HepG2 (cell line): Measurements from ENCODE around the gene NAE1.

Experiments used
- ETV5 ChIP-seq: IDR thresholded peaks from 2 replicates; pipeline ENCODE4 v1.6.1; 2018; ENCODE audit warnings: missing biosample characterization, missing genetic modification reagents, inconsistent platforms, borderline replicate concordance
- EZH2 ChIP-seq: conservative IDR thresholded peaks from 2 replicates; pipeline ENCODE4 v1.6.1; 2012; ENCODE audit warnings: mild to moderate bottlenecking, low read depth, low read length, moderate library complexity
- FOSL1 ChIP-seq: sonication (generic); formaldehyde crosslinking; IDR thresholded peaks from 2 replicates; pipeline ENCODE4 v1.9.0; 2021; ENCODE audit warnings: missing genetic modification reagents, borderline replicate concordance
- HNRNPLL ChIP-seq: fragments of 200-400 bp; formaldehyde crosslinking; IDR thresholded peaks from 2 replicates; pipeline ENCODE4 v1.6.1; 2017; ENCODE audit warnings: mild to moderate bottlenecking, low read depth, low read length; ENCODE audit not compliant: poor library complexity, severe bottlenecking
- JUND ChIP-seq: sonication (generic); formaldehyde crosslinking; IDR thresholded peaks from 2 replicates; pipeline ENCODE4 v1.8.0; 2022; ENCODE audit warnings: mild to moderate bottlenecking, missing genetic modification reagents
- POLR2A ChIP-seq, 2 experiments: IDR thresholded peaks; 2 replicates each; pipeline ENCODE4 v1.6.1; 2011; ENCODE audit warnings: low read depth in 2 of 2, low read length in 2 of 2, mild to moderate bottlenecking in 1 of 2, moderate library complexity in 1 of 2; ENCODE audit not compliant: insufficient read depth in 1 of 2
- TF ChIP-seq, protein P1 (sequence below): sonication (generic); formaldehyde crosslinking; IDR thresholded peaks from 2 replicates; pipeline ENCODE4 v1.8.0; 2022; ENCODE audit warnings: mild to moderate bottlenecking, missing genetic modification reagents, borderline replicate concordance
- TF ChIP-seq, protein P2 (sequence below): sonication (generic); formaldehyde crosslinking; IDR thresholded peaks from 2 replicates; pipeline ENCODE4 v1.4.0; 2020; ENCODE audit warnings: missing genetic modification reagents
- TF ChIP-seq, protein P3 (sequence below): sonication (generic); formaldehyde crosslinking; IDR thresholded peaks from 2 replicates; pipeline ENCODE4 v1.4.0; 2020; ENCODE audit warnings: missing genetic modification reagents
- TF ChIP-seq, protein P4 (sequence below): sonication (generic); formaldehyde crosslinking; IDR thresholded peaks from 2 replicates; pipeline ENCODE4 v1.4.0; 2020; ENCODE audit warnings: missing genetic modification reagents, borderline replicate concordance
- TF ChIP-seq, protein P5 (sequence below): IDR thresholded peaks from 2 replicates; pipeline ENCODE4 v1.6.1; 2012; ENCODE audit warnings: inconsistent platforms

DNA sequence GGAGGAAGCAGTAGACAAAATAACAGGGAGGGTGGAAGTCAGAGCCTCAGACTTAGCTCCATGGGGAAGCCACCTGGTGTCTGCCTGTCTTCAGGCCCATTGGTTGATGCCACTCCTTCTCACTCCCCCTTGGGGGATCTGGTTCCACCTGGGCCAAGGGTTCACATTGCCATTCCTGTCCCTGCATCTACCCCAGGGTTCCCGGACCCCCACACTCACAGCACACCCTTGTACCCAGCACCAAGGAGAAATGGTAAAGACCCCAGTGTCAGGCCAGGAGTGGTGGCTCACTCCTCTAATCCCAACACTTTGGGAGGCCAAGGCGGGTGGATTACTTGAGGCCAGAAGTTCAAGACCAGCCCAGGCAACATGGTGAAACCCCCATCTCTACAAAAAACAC, 12.4 kb upstream of the NAE1 start:
- TF ChIP-seq, protein P1, sequence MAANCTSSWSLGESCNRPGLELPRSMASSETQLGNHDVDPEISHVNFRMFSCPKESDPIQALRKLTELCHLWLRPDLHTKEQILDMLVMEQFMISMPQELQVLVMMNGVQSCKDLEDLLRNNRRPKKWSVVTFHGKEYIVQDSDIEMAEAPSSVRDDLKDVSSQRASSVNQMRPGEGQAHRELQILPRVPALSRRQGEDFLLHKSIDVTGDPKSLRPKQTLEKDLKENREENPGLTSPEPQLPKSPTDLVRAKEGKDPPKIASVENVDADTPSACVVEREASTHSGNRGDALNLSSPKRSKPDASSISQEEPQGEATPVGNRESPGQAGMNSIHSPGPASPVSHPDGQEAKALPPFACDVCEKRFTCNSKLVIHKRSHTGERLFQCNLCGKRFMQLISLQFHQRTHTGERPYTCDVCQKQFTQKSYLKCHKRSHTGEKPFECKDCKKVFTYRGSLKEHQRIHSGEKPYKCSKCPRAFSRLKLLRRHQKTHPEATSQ (CRISPR knock-in tag): no peak
- TF ChIP-seq FOSL1 (CRISPR knock-in tag) (no peak), JUND (CRISPR knock-in tag) (no peak), EZH2 (no peak), HNRNPLL (no peak), POLR2A (IDR thresholded peaks at IDR 0.05; ENCODE audit: insufficient read depth in 1 of 2, low read depth in 2 of 2, low read length in 2 of 2) (no peak), ETV5 (CRISPR knock-in tag) (no peak)
- TF ChIP-seq, protein P2, sequence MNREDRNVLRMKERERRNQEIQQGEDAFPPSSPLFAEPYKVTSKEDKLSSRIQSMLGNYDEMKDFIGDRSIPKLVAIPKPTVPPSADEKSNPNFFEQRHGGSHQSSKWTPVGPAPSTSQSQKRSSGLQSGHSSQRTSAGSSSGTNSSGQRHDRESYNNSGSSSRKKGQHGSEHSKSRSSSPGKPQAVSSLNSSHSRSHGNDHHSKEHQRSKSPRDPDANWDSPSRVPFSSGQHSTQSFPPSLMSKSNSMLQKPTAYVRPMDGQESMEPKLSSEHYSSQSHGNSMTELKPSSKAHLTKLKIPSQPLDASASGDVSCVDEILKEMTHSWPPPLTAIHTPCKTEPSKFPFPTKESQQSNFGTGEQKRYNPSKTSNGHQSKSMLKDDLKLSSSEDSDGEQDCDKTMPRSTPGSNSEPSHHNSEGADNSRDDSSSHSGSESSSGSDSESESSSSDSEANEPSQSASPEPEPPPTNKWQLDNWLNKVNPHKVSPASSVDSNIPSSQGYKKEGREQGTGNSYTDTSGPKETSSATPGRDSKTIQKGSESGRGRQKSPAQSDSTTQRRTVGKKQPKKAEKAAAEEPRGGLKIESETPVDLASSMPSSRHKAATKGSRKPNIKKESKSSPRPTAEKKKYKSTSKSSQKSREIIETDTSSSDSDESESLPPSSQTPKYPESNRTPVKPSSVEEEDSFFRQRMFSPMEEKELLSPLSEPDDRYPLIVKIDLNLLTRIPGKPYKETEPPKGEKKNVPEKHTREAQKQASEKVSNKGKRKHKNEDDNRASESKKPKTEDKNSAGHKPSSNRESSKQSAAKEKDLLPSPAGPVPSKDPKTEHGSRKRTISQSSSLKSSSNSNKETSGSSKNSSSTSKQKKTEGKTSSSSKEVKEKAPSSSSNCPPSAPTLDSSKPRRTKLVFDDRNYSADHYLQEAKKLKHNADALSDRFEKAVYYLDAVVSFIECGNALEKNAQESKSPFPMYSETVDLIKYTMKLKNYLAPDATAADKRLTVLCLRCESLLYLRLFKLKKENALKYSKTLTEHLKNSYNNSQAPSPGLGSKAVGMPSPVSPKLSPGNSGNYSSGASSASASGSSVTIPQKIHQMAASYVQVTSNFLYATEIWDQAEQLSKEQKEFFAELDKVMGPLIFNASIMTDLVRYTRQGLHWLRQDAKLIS (CRISPR knock-in tag): no peak
- TF ChIP-seq, protein P3, sequence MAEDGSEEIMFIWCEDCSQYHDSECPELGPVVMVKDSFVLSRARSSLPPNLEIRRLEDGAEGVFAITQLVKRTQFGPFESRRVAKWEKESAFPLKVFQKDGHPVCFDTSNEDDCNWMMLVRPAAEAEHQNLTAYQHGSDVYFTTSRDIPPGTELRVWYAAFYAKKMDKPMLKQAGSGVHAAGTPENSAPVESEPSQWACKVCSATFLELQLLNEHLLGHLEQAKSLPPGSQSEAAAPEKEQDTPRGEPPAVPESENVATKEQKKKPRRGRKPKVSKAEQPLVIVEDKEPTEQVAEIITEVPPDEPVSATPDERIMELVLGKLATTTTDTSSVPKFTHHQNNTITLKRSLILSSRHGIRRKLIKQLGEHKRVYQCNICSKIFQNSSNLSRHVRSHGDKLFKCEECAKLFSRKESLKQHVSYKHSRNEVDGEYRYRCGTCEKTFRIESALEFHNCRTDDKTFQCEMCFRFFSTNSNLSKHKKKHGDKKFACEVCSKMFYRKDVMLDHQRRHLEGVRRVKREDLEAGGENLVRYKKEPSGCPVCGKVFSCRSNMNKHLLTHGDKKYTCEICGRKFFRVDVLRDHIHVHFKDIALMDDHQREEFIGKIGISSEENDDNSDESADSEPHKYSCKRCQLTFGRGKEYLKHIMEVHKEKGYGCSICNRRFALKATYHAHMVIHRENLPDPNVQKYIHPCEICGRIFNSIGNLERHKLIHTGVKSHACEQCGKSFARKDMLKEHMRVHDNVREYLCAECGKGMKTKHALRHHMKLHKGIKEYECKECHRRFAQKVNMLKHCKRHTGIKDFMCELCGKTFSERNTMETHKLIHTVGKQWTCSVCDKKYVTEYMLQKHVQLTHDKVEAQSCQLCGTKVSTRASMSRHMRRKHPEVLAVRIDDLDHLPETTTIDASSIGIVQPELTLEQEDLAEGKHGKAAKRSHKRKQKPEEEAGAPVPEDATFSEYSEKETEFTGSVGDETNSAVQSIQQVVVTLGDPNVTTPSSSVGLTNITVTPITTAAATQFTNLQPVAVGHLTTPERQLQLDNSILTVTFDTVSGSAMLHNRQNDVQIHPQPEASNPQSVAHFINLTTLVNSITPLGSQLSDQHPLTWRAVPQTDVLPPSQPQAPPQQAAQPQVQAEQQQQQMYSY: no peak
- TF ChIP-seq, protein P4, sequence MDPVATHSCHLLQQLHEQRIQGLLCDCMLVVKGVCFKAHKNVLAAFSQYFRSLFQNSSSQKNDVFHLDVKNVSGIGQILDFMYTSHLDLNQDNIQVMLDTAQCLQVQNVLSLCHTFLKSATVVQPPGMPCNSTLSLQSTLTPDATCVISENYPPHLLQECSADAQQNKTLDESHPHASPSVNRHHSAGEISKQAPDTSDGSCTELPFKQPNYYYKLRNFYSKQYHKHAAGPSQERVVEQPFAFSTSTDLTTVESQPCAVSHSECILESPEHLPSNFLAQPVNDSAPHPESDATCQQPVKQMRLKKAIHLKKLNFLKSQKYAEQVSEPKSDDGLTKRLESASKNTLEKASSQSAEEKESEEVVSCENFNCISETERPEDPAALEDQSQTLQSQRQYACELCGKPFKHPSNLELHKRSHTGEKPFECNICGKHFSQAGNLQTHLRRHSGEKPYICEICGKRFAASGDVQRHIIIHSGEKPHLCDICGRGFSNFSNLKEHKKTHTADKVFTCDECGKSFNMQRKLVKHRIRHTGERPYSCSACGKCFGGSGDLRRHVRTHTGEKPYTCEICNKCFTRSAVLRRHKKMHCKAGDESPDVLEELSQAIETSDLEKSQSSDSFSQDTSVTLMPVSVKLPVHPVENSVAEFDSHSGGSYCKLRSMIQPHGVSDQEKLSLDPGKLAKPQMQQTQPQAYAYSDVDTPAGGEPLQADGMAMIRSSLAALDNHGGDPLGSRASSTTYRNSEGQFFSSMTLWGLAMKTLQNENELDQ (CRISPR knock-in tag): no peak
- TF ChIP-seq, protein P5, sequence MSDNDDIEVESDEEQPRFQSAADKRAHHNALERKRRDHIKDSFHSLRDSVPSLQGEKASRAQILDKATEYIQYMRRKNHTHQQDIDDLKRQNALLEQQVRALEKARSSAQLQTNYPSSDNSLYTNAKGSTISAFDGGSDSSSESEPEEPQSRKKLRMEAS: no peak
